ENCODE data around the gene SLC9A2.

SLC9A2 gene, protein sequence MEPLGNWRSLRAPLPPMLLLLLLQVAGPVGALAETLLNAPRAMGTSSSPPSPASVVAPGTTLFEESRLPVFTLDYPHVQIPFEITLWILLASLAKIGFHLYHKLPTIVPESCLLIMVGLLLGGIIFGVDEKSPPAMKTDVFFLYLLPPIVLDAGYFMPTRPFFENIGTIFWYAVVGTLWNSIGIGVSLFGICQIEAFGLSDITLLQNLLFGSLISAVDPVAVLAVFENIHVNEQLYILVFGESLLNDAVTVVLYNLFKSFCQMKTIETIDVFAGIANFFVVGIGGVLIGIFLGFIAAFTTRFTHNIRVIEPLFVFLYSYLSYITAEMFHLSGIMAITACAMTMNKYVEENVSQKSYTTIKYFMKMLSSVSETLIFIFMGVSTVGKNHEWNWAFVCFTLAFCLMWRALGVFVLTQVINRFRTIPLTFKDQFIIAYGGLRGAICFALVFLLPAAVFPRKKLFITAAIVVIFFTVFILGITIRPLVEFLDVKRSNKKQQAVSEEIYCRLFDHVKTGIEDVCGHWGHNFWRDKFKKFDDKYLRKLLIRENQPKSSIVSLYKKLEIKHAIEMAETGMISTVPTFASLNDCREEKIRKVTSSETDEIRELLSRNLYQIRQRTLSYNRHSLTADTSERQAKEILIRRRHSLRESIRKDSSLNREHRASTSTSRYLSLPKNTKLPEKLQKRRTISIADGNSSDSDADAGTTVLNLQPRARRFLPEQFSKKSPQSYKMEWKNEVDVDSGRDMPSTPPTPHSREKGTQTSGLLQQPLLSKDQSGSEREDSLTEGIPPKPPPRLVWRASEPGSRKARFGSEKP
- total RNA-seq = 0 to 0.42 (median 0) reads per million in 9 experiments

DNA sequence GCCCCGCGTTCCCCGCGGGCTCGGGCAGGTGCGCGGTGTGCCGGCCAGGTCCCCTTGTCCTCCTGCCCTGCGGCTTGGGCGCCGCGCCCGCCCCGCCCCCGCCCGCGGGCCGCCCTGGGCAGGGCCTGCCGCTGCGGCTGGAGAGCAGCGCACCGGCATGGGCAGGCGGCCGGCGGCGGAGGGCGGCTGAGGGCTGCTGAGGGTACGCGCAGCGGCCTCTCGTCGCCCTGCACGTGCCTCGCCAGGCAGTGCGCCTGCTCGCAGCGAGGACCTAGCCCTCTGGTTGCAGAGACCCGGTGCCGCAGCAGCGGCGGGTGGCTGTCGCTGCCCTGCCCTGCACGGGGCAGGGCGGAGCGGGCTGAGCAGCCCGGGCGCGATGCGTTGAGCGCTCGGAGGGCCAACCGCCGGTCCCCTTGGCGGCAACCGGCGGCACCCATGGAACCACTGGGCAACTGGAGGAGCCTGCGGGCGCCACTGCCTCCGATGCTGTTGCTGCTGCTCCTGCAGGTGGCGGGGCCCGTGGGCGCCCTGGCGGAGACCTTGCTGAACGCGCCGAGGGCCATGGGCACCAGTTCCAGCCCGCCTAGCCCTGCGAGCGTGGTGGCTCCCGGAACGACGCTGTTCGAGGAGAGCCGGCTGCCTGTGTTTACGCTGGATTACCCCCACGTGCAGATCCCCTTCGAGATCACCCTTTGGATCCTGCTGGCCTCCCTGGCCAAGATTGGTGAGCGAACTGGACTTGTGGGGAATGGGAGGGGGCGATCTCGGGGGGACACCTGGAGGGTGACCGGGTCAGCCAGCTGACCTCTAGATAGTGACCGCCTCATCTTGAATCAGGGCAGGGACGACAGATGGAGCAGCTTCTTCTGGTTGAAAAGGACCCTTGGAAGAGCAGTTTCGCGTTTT is at the start of gene SLC9A2:
SLC9A2 (plus strand) TSS at position 140 of the 906 bp plus-strand sequence; CDS start at position 436, 296 bp downstream.
- peak within 1 kb of the TSS; percentile 61 to 76 for H3K4me3 Mint-ChIP-seq
- DNase-seq (no peak), ATAC-seq (replicated peaks) (peak; percentile 20)
- H3K4me1 Mint-ChIP-seq (ENCODE audit: low read depth in 2 of 2) = peaks cover 8 to 11% of the 10 kb centered on the region in 2 donors
- H3K27ac Mint-ChIP-seq = no peak within 1 kb of the TSS
- H3K27me3 Mint-ChIP-seq = peaks cover 73% of the 10 kb centered on the region in 2 donors
- H3K9me3 Mint-ChIP-seq = no peaks in the 10 kb centered on the region
- H3K36me3 Mint-ChIP-seq (ENCODE audit: insufficient read depth) = no peaks in the 10 kb centered on the region

DNA sequence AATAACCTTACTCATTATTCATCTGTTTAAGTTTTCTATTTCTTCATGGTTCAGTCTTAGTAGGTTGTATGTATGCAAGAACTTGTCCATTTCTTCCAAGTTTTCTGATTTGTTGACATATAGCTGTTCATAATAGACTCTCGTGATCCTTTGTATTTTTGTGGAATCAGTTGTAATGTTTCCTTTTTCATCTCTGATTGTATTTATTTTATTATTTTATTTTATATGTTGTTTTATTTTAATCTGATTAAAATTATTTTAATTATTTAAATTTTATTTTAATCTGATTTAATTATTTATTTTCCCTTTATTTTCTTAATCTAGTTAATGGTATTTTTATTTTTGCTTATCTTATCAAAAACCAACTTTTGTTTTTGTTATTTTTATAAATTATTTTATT is 43.5 kb upstream of the SLC9A2 start:
- no peak for ATAC-seq (replicated peaks)
- Mint-ChIP-seq H3K4me1 (ENCODE audit: low read depth in 2 of 2) (no peaks in the 10 kb centered on the region), H3K4me3 (no peak overlapping the region), H3K27ac (no peak overlapping the region), H3K27me3 (peaks cover 9 to 15% of the 10 kb centered on the region in 2 donors), H3K36me3 (ENCODE audit: insufficient read depth) (no peaks in the 10 kb centered on the region), H3K9me3 (no peaks in the 10 kb centered on the region)
- no peak for DNase-seq

DNA sequence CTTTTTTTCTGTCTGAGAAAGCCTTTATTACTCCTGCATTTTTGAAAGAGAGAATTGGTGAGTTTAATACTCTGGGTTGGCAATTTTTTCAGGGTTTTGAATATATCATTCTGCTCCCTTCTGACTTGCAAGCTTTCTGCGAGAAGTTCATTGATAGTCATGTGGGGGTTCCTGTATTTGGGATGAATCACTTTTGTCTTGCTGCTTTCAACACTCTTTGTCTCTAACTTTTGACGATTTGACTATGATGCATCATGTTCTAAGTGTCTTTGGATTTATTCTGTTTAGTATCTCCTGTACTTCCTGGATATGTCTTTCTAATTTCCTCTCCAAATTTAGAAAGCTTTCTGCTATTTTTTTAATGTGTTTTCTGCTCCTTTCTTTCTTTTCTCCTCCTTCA is 41.0 kb upstream of the SLC9A2 start:
- no peak for DNase-seq
- Mint-ChIP-seq H3K4me1 (ENCODE audit: low read depth in 2 of 2) (no peaks in the 10 kb centered on the region), H3K36me3 (ENCODE audit: insufficient read depth) (no peaks in the 10 kb centered on the region), H3K4me3 (no peak overlapping the region), H3K9me3 (no peaks in the 10 kb centered on the region), H3K27ac (no peak overlapping the region), H3K27me3 (peaks cover 9 to 15% of the 10 kb centered on the region in 2 donors)
- ATAC-seq (replicated peaks) = no peak

GRCh38 chr2:102581911-102582310 is 37.4 kb upstream of the SLC9A2 start:
- DNase-seq (no peak), ATAC-seq (replicated peaks) (no peak)
- Mint-ChIP-seq H3K27ac (no peak overlapping the region), H3K9me3 (no peaks in the 10 kb centered on the region), H3K36me3 (ENCODE audit: insufficient read depth) (no peaks in the 10 kb centered on the region), H3K4me1 (ENCODE audit: low read depth in 2 of 2) (no peaks in the 10 kb centered on the region), H3K27me3 (peaks cover 8 to 13% of the 10 kb centered on the region in 2 donors), H3K4me3 (no peak overlapping the region)

- no peaks in the 10 kb centered on the region for H3K36me3 Mint-ChIP-seq (ENCODE audit: insufficient read depth)
- no peaks in the 10 kb centered on the region for H3K4me1 Mint-ChIP-seq (ENCODE audit: low read depth in 2 of 2)
- H3K4me3 Mint-ChIP-seq = no peak overlapping the region
- no peak overlapping the region for H3K27ac Mint-ChIP-seq
- H3K27me3 Mint-ChIP-seq = peaks cover 14 to 17% of the 10 kb centered on the region in 2 donors
- H3K9me3 Mint-ChIP-seq = no peaks in the 10 kb centered on the region
- DNase-seq (no peak), ATAC-seq (replicated peaks) (no peak)
Measured at GRCh38 chr2:102582845-102583244, 36.5 kb upstream of the SLC9A2 start.

DNA sequence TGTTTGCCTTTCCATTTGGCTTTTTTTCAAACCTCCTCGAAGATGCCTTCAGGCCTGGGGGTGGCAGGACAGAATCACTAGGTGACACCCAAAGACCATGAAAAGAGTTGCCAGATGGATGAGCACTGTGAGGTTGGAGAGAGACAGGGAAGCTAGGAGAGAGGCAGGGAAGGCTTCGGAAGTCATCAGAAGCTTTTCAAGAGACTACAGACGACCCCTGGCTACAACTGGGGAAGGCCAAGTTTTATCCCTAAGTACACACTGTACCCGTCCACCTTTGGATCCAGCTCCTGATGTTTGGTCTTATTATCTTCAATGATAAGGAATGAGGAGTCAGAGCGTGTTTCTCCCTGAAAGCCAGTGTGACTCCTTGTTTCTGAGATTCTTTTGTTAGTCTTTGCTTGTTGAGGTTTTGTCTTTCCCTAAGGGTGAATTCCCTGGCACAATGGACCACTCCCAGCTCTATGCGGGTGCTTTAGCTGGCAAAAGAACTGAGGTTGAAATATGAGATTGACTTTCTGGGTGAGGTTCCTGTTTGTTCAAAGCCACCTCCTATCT is 33.4 kb upstream of the SLC9A2 start:
- Mint-ChIP-seq H3K4me3 (no peak overlapping the region), H3K9me3 (no peaks in the 10 kb centered on the region), H3K36me3 (ENCODE audit: insufficient read depth) (no peaks in the 10 kb centered on the region), H3K27me3 (peaks cover 28 to 36% of the 10 kb centered on the region in 2 donors), H3K4me1 (ENCODE audit: low read depth in 2 of 2) (no peaks in the 10 kb centered on the region), H3K27ac (no peak overlapping the region)
- ATAC-seq (replicated peaks) (no peak), DNase-seq (no peak)

DNA sequence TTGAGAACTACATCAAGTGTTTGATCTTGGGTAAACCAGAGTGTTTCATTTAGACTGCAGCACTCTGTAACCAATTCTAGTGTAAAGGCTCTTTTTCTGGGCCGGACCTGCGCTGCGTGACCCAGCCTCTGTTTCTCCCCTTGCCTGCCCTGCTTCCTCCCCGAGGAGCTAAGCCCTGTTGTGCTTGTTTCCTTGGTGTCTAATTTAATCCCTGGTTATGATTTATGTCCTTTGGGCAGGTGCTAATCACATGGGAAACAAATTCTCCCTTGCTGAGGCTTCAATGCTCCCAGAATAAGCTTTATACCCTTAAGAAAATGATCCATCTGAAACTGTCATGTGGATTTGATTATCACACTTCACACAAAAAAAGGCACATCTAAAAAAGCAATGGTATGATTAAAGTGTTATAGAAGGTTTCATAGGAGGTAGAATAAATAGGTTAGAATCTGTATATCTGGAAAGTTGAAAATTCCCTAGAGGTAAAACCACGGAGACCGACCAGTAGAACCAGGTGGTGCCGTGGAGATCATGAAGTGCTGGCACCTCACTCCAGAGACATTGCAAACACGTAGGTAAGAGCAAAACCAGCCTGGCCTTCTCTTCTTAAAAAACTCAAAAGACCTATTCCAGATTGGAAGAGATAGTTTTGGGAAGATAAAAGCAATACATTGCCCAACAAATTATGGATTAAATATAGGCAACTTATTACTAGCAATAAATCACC is 31.0 kb upstream of the SLC9A2 start:
- Mint-ChIP-seq H3K4me1 (ENCODE audit: low read depth in 2 of 2) (no peaks in the 10 kb centered on the region), H3K36me3 (ENCODE audit: insufficient read depth) (no peaks in the 10 kb centered on the region), H3K27me3 (peaks cover 36 to 39% of the 10 kb centered on the region in 2 donors)

DNA sequence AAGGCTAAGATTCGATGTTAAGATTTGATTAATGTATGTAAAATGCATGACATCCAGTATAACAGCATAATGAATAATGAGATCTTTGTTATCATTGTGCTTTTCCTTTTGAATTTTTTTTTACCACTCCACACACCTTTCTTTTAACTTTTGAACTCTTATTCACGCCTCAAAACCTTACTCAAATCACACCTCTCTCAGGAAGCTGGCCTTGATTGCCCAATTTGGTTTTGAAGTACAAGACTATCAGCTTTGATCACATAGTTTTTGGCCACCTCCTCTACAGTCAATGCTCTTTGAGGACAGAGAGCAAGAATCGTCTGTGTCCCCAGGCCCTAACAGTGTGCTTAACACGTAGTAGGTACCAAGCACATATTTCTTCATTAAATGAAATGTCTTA is 29.9 kb upstream of the SLC9A2 start:
- Mint-ChIP-seq H3K9me3 (no peaks in the 10 kb centered on the region), H3K36me3 (ENCODE audit: insufficient read depth) (no peaks in the 10 kb centered on the region), H3K27me3 (peaks cover 39 to 41% of the 10 kb centered on the region in 2 donors), H3K4me3 (no peak overlapping the region), H3K27ac (no peak overlapping the region), H3K4me1 (ENCODE audit: low read depth in 2 of 2) (no peaks in the 10 kb centered on the region)
- ATAC-seq (replicated peaks) = no peak
- no peak for DNase-seq

More for the DNA sequence above, 31.0 kb upstream of the SLC9A2 start:
- no peaks in the 10 kb centered on the region for H3K9me3 Mint-ChIP-seq
- no peak overlapping the region for H3K4me3 Mint-ChIP-seq
- DNase-seq (no peak), ATAC-seq (replicated peaks) (no peak)
- no peak overlapping the region for H3K27ac Mint-ChIP-seq

DNA sequence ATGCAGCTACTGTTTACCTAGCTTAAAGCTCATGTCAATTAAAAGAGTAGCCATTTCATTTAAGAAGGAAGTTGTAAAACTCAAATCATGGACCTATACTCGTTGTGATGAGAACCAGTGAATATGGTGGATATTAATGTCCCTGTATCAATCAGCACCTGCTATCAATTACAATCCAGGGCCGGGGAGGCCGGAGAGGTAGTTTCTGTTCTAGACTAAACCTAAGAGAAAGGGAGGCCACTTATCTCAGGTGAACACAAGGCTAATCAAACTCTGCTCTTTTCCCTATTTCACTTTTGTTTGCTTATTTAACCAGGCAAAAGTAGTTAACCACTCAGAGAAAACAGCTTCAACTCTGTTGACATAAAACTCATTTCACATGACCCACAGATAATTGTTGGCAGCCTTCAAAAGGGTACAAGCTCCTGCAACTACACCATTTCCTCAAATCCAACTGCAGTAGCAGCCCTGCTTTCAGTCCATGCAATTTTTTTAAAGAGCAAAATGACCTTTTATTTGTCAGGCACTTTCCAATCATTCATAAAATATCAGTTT is 27.8 kb upstream of the SLC9A2 start:
- Mint-ChIP-seq H3K4me1 (ENCODE audit: low read depth in 2 of 2) (no peaks in the 10 kb centered on the region), H3K9me3 (no peaks in the 10 kb centered on the region), H3K36me3 (ENCODE audit: insufficient read depth) (no peaks in the 10 kb centered on the region), H3K27ac (no peak overlapping the region), H3K4me3 (no peak overlapping the region), H3K27me3 (peaks cover 34 to 35% of the 10 kb centered on the region in 2 donors)
- DNase-seq = no peak
- no peak for ATAC-seq (replicated peaks)

DNA sequence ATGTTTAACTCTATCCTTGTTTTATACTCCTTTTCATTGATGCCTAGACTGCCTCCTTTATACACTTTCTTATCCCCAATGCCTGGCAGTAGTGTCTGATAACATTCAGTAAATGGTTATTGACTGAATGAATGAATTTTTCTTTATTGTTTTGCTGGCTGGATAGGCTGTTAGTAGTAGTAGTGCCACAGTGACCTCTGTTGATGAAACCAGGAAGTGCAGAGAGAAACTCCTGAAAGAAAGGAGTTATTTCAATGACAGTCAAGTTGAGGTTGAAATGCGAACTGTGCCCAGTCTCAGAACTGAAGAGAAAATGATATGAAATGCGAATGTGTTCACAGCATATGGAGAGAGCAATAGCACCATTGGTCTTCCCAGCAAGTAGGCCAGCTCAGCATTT is 26.8 kb upstream of the SLC9A2 start:
- no peaks in the 10 kb centered on the region for H3K36me3 Mint-ChIP-seq (ENCODE audit: insufficient read depth)
- DNase-seq = peak; percentile 15 to 22 (median 22)
- ATAC-seq (replicated peaks) = no peak
- no peaks in the 10 kb centered on the region for H3K9me3 Mint-ChIP-seq
- no peak overlapping the region for H3K4me3 Mint-ChIP-seq
- no peaks in the 10 kb centered on the region for H3K4me1 Mint-ChIP-seq (ENCODE audit: low read depth in 2 of 2)
- peaks cover 25 to 27% of the 10 kb centered on the region in 2 donors for H3K27me3 Mint-ChIP-seq
- no peak overlapping the region for H3K27ac Mint-ChIP-seq

DNA sequence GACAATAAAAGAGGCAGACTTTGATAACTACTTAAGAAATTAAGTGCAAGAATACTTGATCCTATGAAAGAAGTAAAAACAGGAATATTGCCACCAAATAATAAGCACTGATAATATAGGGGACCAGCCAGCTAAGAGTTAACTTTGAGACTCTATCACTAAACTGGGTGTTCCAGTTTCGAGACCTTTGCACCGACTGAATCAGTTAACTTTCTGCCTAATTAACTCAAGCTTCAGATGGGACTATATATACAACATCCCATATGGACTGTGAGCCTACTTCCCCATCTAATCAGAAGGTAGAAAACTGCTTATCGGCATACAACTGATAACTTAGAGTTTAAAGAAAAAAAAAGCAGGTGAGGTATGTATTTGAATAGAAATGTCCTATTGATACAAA is 25.8 kb upstream of the SLC9A2 start:
- Mint-ChIP-seq H3K4me3 (no peak overlapping the region), H3K27me3 (peaks cover 21 to 22% of the 10 kb centered on the region in 2 donors), H3K9me3 (no peaks in the 10 kb centered on the region), H3K4me1 (ENCODE audit: low read depth in 2 of 2) (no peaks in the 10 kb centered on the region), H3K36me3 (ENCODE audit: insufficient read depth) (no peaks in the 10 kb centered on the region), H3K27ac (no peak overlapping the region)
- ATAC-seq (replicated peaks) (no peak), DNase-seq (no peak)

DNA sequence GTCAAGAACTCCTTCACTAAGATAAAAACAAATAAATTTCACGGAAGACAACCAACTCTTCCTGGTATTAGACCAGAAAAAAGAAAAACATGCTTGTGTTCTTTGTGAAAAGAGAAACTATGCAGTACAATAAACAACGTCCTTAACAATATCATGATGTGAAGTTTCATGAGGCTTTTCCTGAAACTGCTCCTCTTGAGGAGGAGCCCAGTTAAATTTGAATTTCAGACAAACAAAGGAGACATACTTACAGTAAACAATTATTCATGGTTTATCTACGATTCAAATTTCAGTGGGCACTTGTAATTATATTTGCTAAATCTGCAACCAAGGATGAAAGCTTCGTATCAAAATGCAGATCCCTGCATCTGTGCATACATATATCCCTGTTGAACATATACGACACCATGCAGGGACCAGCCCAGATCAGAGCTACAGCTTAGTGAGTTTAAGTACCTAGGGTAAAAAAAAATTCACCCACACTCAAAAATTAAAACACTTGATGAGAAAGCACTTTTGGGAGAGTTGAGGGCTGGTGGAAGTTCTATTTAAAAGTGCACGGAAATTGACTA is 24.8 kb upstream of the SLC9A2 start:
- Mint-ChIP-seq H3K4me3 (no peak overlapping the region), H3K9me3 (no peaks in the 10 kb centered on the region), H3K27me3 (peaks cover 11 to 30% of the 10 kb centered on the region in 2 donors), H3K27ac (no peak overlapping the region), H3K4me1 (ENCODE audit: low read depth in 2 of 2) (no peaks in the 10 kb centered on the region), H3K36me3 (ENCODE audit: insufficient read depth) (no peaks in the 10 kb centered on the region)
- no peak for ATAC-seq (replicated peaks)
- DNase-seq = no peak
